Endodermal cell (in vitro differentiated cells): ENCODE data around the gene EED. TPM values are rescaled to one million over a fixed set of nuclear protein-coding genes. Genes with fewer than 3 reads are reported as not detected.

Experiments
- DNase-seq: peaks from one replicate; pipeline ENCODE4 v3.0.0-alpha.2; 2017
- H3K27ac ChIP-seq: 2 replicates; pipeline ENCODE4 v1.5.1; 2013; ENCODE audit warnings: mild to moderate bottlenecking, low read depth, low read length, moderate library complexity
- H3K27me3 ChIP-seq: 2 replicates; pipeline ENCODE4 v1.6.1; 2013; ENCODE audit warnings: mild to moderate bottlenecking, low read length, moderate library complexity; ENCODE audit not compliant: insufficient read depth, control insufficient read depth, poor library complexity, severe bottlenecking
- H3K36me3 ChIP-seq: 2 replicates; pipeline ENCODE4 v1.7.0; 2013; ENCODE audit warnings: mild to moderate bottlenecking, low read length, moderate library complexity; ENCODE audit not compliant: control insufficient read depth, insufficient read depth
- H3K4me1 ChIP-seq: one replicate; pipeline ENCODE4 v1.7.0; 2013; ENCODE audit warnings: low read length; ENCODE audit not compliant: control insufficient read depth, insufficient read depth
- H3K4me3 ChIP-seq: 2 replicates; pipeline ENCODE4 v1.5.1; 2013; ENCODE audit warnings: mild to moderate bottlenecking, low read length, moderate library complexity
- H3K9ac ChIP-seq: 2 replicates; pipeline ENCODE4 v1.6.1; 2013; ENCODE audit warnings: mild to moderate bottlenecking, low read length, moderate library complexity; ENCODE audit not compliant: poor library complexity, severe bottlenecking; ENCODE audit errors: extremely low read depth
- H3K9me3 ChIP-seq: 2 replicates; pipeline ENCODE4 v1.6.1; 2013; ENCODE audit warnings: mild to moderate bottlenecking, low read length, moderate library complexity; ENCODE audit not compliant: control insufficient read depth
- H3K27ac Mint-ChIP-seq: 2 replicates; pipeline ENCODE4 v1.8.0; 2020; ENCODE audit warnings: mixed read lengths
- H3K27me3 Mint-ChIP-seq: 2 replicates; pipeline ENCODE4 v1.8.0; 2021; ENCODE audit warnings: mild to moderate bottlenecking, mixed read lengths; ENCODE audit not compliant: insufficient read depth
- H3K36me3 Mint-ChIP-seq: 2 replicates; pipeline ENCODE4 v1.8.0; 2020; ENCODE audit warnings: low read depth, mixed read lengths
- H3K4me1 Mint-ChIP-seq: 2 replicates; pipeline ENCODE4 v1.8.0; 2020; ENCODE audit warnings: mixed read lengths
- H3K4me3 Mint-ChIP-seq: 2 replicates; pipeline ENCODE4 v1.8.0; 2020; ENCODE audit warnings: mild to moderate bottlenecking, moderate library complexity, mixed read lengths
- H3K9me3 Mint-ChIP-seq: 2 replicates; pipeline ENCODE4 v1.8.0; 2020; ENCODE audit warnings: mild to moderate bottlenecking, mixed read lengths
- WGBS, 2 experiments: methylation state at CpG; one replicate each; pipeline versions ENCODE4 v1.1.5 to v1.1.7; 2013; ENCODE audit warnings: missing lambda C conversion rate in 2 of 2, mixed read lengths in 1 of 2; ENCODE audit not compliant: insufficient coverage in 1 of 2, insufficient read length in 1 of 2; 5-methylcytosine and 5-hydroxymethylcytosine counted together
- long read RNA-seq, 4 experiments: library from polyadenylated mRNA in 2 of 4; library from RNA in 1 of 4; library from capped mRNA in 1 of 4; stranded (forward) in 3 of 4; unstranded in 1 of 4; transcript quantifications; one replicate each; pipeline ENCODE4 v2.0.0, GENCODE V29; 2020 to 2021; ENCODE audit warnings: inconsistent platforms in 1 of 4
- polyA plus RNA-seq, 2 experiments: library from polyadenylated mRNA; stranded (reverse); fragments of 50-300 nt; gene quantifications; one replicate each; pipeline ENCODE4 v1.2.3, GENCODE V29; 2013
- total RNA-seq, 2 donors: library from RNA; stranded (reverse); fragmentation: NEBNext Ultra II Directional in 1 of 2; extraction: Animal tissue kit (Norgen Biotek cat#: 25700) in 1 of 2; gene quantifications; 2 replicates in 1 of 2; 3 replicates in 1 of 2; pipeline ENCODE4 v1.2.1, GENCODE V29; 2021
- TF ChIP-seq, protein P1 (sequence below): fragments of 200-600 bp; sonication (generic); conservative IDR thresholded peaks from 2 replicates; pipeline ENCODE4 v1.5.0; 2021; ENCODE audit warnings: antibody characterized with exemption, mild to moderate bottlenecking

The EED gene, protein sequence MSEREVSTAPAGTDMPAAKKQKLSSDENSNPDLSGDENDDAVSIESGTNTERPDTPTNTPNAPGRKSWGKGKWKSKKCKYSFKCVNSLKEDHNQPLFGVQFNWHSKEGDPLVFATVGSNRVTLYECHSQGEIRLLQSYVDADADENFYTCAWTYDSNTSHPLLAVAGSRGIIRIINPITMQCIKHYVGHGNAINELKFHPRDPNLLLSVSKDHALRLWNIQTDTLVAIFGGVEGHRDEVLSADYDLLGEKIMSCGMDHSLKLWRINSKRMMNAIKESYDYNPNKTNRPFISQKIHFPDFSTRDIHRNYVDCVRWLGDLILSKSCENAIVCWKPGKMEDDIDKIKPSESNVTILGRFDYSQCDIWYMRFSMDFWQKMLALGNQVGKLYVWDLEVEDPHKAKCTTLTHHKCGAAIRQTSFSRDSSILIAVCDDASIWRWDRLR
- total RNA-seq: 10 to 100 TPM; 29.2 to 39.2 TPM
- 37.4 TPM for polyA plus RNA-seq (2013, experiment 1 of 2)
- 37.5 TPM for polyA plus RNA-seq (2013, experiment 2 of 2)
- long read RNA-seq, experiment 1, transcript EED-201 (12 exons, 2,223 nt): major isoform, 9 of 13 reads
- long read RNA-seq, experiment 1, partial matches to known transcripts: 2 of 13 reads
- long read RNA-seq, experiment 1, other reads (novel, unspliced or antisense): 0 of 13 reads
- long read RNA-seq, experiment 2, transcript EED-201 (12 exons, 2,223 nt): major isoform, 42 of 57 reads
- long read RNA-seq, experiment 2, partial matches to known transcripts: 2 of 57 reads
- long read RNA-seq, experiment 2, other reads (novel, unspliced or antisense): 8 of 57 reads
- long read RNA-seq, experiment 3, transcript EED-201 (12 exons, 2,223 nt): major isoform, 75 of 105 reads
- long read RNA-seq, experiment 3, transcript EED-203 (13 exons, 1,696 nt): minor isoform, 14 of 105 reads
- long read RNA-seq, experiment 3, partial matches to known transcripts: 5 of 105 reads
- long read RNA-seq, experiment 3, other reads (novel, unspliced or antisense): 8 of 105 reads
- long read RNA-seq, experiment 4, transcript EED-201 (12 exons, 2,223 nt): major isoform, 61 of 79 reads
- long read RNA-seq, experiment 4, transcript EED-203 (13 exons, 1,696 nt): minor isoform, 5 of 79 reads
- long read RNA-seq, experiment 4, partial matches to known transcripts: 3 of 79 reads
- long read RNA-seq, experiment 4, other reads (novel, unspliced or antisense): 6 of 79 reads

DNA sequence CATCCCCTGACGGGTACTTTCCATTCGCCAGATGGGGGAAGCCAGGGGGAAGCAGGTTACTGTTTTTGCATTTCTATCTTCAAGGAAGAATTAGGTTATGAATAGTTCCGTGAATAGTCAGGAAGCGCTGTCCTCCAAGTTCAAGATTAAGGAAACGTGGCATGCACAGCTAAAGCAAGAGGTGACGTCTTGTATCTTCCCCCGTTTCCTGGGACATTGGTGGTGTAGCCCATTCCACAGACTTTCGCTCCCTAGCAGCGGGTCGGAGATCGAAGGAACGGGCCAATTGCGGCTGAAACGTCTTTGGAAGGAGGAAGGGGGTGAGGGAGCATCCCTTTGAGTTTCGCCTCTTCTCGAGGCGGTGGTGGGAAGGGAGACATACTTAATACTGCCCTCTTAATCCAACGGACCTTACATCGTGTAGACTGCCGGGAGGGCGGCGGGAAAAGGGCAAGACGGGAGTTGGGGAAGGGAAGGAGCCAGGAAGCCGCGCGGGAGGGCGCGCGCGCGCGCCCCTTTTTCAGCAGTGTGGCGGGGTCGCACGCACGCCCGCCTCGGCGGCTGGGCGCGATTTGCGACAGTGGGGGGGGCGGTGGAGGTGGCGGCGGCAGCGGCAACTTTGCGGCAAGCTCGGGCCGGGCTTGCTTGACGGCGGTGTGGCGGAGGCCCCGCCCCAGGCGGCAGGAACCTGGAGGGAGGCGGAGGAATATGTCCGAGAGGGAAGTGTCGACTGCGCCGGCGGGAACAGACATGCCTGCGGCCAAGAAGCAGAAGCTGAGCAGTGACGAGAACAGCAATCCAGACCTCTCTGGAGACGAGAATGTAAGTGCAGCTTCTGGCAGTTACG, at the start of gene EED:
Gene EED (plus strand): TSS at position 232 of the 847 bp plus-strand sequence. CDS start 477 bp downstream, at position 709.
- Histone ChIP-seq H3K4me3 (peak within 1 kb of the TSS; percentile 97), H3K9ac (peak within 1 kb of the TSS; percentile 95), H3K9me3 (no peaks in the 10 kb centered on the region), H3K27ac (peak within 1 kb of the TSS; percentile 99), H3K27me3 (no peaks in the 10 kb centered on the region), H3K4me1 (peaks cover 3% of the 10 kb centered on the region), H3K36me3 (no peaks in the 10 kb centered on the region)
- TF ChIP-seq, protein P1, sequence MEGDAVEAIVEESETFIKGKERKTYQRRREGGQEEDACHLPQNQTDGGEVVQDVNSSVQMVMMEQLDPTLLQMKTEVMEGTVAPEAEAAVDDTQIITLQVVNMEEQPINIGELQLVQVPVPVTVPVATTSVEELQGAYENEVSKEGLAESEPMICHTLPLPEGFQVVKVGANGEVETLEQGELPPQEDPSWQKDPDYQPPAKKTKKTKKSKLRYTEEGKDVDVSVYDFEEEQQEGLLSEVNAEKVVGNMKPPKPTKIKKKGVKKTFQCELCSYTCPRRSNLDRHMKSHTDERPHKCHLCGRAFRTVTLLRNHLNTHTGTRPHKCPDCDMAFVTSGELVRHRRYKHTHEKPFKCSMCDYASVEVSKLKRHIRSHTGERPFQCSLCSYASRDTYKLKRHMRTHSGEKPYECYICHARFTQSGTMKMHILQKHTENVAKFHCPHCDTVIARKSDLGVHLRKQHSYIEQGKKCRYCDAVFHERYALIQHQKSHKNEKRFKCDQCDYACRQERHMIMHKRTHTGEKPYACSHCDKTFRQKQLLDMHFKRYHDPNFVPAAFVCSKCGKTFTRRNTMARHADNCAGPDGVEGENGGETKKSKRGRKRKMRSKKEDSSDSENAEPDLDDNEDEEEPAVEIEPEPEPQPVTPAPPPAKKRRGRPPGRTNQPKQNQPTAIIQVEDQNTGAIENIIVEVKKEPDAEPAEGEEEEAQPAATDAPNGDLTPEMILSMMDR: no peak
- no peak within 1 kb of the TSS for H3K4me3 Mint-ChIP-seq
- H3K27me3 Mint-ChIP-seq: peaks cover 2% of the 10 kb centered on the region
- WGBS, 2 experiments: 0 to 1% methylated on average over 20 to 63 of the region's 64 CpGs
- no peak within 1 kb of the TSS for H3K27ac Mint-ChIP-seq
- peak; percentile 98 for DNase-seq
- H3K4me1 Mint-ChIP-seq: peaks cover 32% of the 10 kb centered on the region
- no peaks in the 10 kb centered on the region for H3K36me3 Mint-ChIP-seq
- no peaks in the 10 kb centered on the region for H3K9me3 Mint-ChIP-seq

GRCh38 chr11:86194998-86195397, 49.6 kb upstream of the EED start:
- H3K36me3 Mint-ChIP-seq: no peaks in the 10 kb centered on the region
- H3K27me3 ChIP-seq: no peaks in the 10 kb centered on the region
- no peaks in the 10 kb centered on the region for H3K9me3 Mint-ChIP-seq
- H3K36me3 ChIP-seq: no peaks in the 10 kb centered on the region
- no peak overlapping the region for H3K4me3 ChIP-seq
- H3K4me1 Mint-ChIP-seq: peaks cover 5% of the 10 kb centered on the region
- H3K27ac ChIP-seq: no peak overlapping the region
- no peak for DNase-seq
- no peak overlapping the region for H3K9ac ChIP-seq
- TF ChIP-seq, protein P1: no peak
- no peaks in the 10 kb centered on the region for H3K9me3 ChIP-seq
- whole genome bisulfite sequencing, 2 experiments: 93 to 94% methylated on average over 13 to 18 of the region's 18 CpGs
- H3K27me3 Mint-ChIP-seq: peaks cover 9% of the 10 kb centered on the region
- H3K4me1 ChIP-seq: no peaks in the 10 kb centered on the region
- no peak overlapping the region for H3K27ac Mint-ChIP-seq
- H3K4me3 Mint-ChIP-seq: no peak overlapping the region
